Fibroblast of lung (primary cell): Measurements from ENCODE around the gene PRKCD. TPM values are rescaled to one million over a fixed set of nuclear protein-coding genes. Genes with fewer than 3 reads are reported as not detected.

ENCODE experiments used
- DNase-seq, 2 donors: peaks; one replicate each; pipeline versions ENCODE4 v3.0.0 to v3.0.0-alpha.2; 2010; ENCODE audit warnings: low read depth in 2 of 2
- H2AFZ ChIP-seq: 2 replicates; pipeline ENCODE4 v1.5.1; 2012; ENCODE audit warnings: low read length, control low read depth, inconsistent platforms
- H3K27ac ChIP-seq: 2 replicates; pipeline ENCODE4 v1.5.1; 2011; ENCODE audit warnings: low read length, control low read depth; ENCODE audit not compliant: insufficient read depth
- H3K27me3 ChIP-seq: 2 replicates; pipeline ENCODE4 v1.5.1; 2011; ENCODE audit warnings: mild to moderate bottlenecking, low read length; ENCODE audit not compliant: control insufficient read depth, insufficient read depth
- H3K36me3 ChIP-seq: 2 replicates; pipeline ENCODE4 v1.5.1; 2011; ENCODE audit warnings: low read length; ENCODE audit not compliant: control insufficient read depth, insufficient read depth
- H3K4me1 ChIP-seq: 2 replicates; pipeline ENCODE4 v1.5.1; 2011; ENCODE audit warnings: low read length; ENCODE audit not compliant: control insufficient read depth, insufficient read depth; ENCODE audit errors: extremely low read depth
- H3K4me2 ChIP-seq: 2 replicates; pipeline ENCODE4 v1.5.1; 2011; ENCODE audit warnings: low read length, control low read depth; ENCODE audit not compliant: insufficient read depth; ENCODE audit errors: extremely low read depth
- H3K4me3 ChIP-seq, 4 experiments: fragments of 200-600 bp in 1 of 4; sonication (generic) in 1 of 4; replicated peaks in 1 of 4; 2 replicates each; pipeline ENCODE4 v1.5.1; 2011 to 2016; ENCODE audit warnings: low read length in 4 of 4, low read depth in 3 of 4, mild to moderate bottlenecking in 3 of 4, control low read depth in 2 of 4, inconsistent platforms in 1 of 4, mixed read lengths in 1 of 4; ENCODE audit not compliant: insufficient read depth in 1 of 4; ENCODE audit errors: control extremely low read depth in 1 of 4
- H3K79me2 ChIP-seq: 2 replicates; pipeline ENCODE4 v1.5.1; 2012; ENCODE audit warnings: mild to moderate bottlenecking, low read length, inconsistent platforms; ENCODE audit not compliant: control insufficient read depth, insufficient read depth
- H3K9ac ChIP-seq: 2 replicates; pipeline ENCODE4 v1.5.1; 2011; ENCODE audit warnings: mild to moderate bottlenecking, low read length, control low read depth; ENCODE audit not compliant: insufficient read depth
- H3K9me3 ChIP-seq: 2 replicates; pipeline ENCODE4 v1.5.1; 2012; ENCODE audit warnings: low read depth, low read length; ENCODE audit not compliant: control insufficient read depth, insufficient read depth
- H4K20me1 ChIP-seq: 2 replicates; pipeline ENCODE4 v1.5.1; 2011; ENCODE audit warnings: low read length; ENCODE audit not compliant: control insufficient read depth, insufficient read depth; ENCODE audit errors: extremely low read depth
- CTCF ChIP-seq, 2 donors: IDR thresholded peaks in 1 of 2; conservative IDR thresholded peaks in 1 of 2; 1 replicate in 1 of 2; 2 replicates in 1 of 2; pipeline ENCODE4 v1.5.1; 2011 to 2012; ENCODE audit warnings: low read length in 2 of 2, control low read depth in 1 of 2, inconsistent platforms in 1 of 2, low read depth in 1 of 2, mild to moderate bottlenecking in 1 of 2
- EZH2 ChIP-seq: IDR thresholded peaks from 2 replicates; pipeline ENCODE4 v1.5.1; 2012; ENCODE audit warnings: low read length, control low read depth, mild to moderate bottlenecking; ENCODE audit errors: missing control alignments
- polyA plus RNA-seq, 2 donors: library from polyadenylated mRNA; depleted of rRNA in 1 of 2; stranded (reverse) in 1 of 2; unstranded in 1 of 2; fragments of >200 nt; gene quantifications; 2 replicates each; pipeline ENCODE4 v1.2.1, GENCODE V29; 2011 to 2012; ENCODE audit warnings: missing spikeins in 1 of 2
- total RNA-seq: library from RNA; depleted of rRNA; stranded (reverse); fragments of >200 nt; gene quantifications from 2 replicates; pipeline ENCODE4 v1.2.1, GENCODE V29; 2014

Gene PRKCD
- total and polyA plus RNA-seq, 2 donors (not counting 1 experiment from before 2014, with no cell fraction given) = 3.8 to 21.2 TPM

GRCh38 chr3:53216723-53217122, 55.7 kb downstream of the PRKCD start:
- no peaks in the 10 kb centered on the region for H3K4me1 ChIP-seq
- H3K9me3 ChIP-seq = no peaks in the 10 kb centered on the region
- TF ChIP-seq EZH2 = no peak
- no peak for TF ChIP-seq CTCF (conservative IDR thresholded peaks at IDR 0.05 in 1 of 2, IDR thresholded peaks at IDR 0.05 in 1 of 2; ENCODE audit: low read depth in 1 of 2, low read length in 2 of 2)
- H3K27ac ChIP-seq = no peak overlapping the region
- no peaks in the 10 kb centered on the region for H3K36me3 ChIP-seq
- no peak overlapping the region for H3K4me3 ChIP-seq
- no peak overlapping the region for H3K4me2 ChIP-seq
- DNase-seq = no peak
- no peaks in the 10 kb centered on the region for H3K79me2 ChIP-seq
- no peak overlapping the region for H3K9ac ChIP-seq
- H3K27me3 ChIP-seq = no peaks in the 10 kb centered on the region
- H4K20me1 ChIP-seq = no peaks in the 10 kb centered on the region
- no peak overlapping the region for H2AFZ ChIP-seq

- H3K9ac ChIP-seq = no peak overlapping the region
- no peak for DNase-seq
- H3K9me3 ChIP-seq = no peaks in the 10 kb centered on the region
- H3K79me2 ChIP-seq = no peaks in the 10 kb centered on the region
- H3K4me2 ChIP-seq = no peak overlapping the region
- H3K4me3 ChIP-seq = no peak overlapping the region
- no peak overlapping the region for H2AFZ ChIP-seq
- no peaks in the 10 kb centered on the region for H4K20me1 ChIP-seq
- H3K27ac ChIP-seq = no peak overlapping the region
- H3K36me3 ChIP-seq = peaks cover under 1% of the 10 kb centered on the region
- H3K27me3 ChIP-seq = no peaks in the 10 kb centered on the region
- TF ChIP-seq CTCF (conservative IDR thresholded peaks at IDR 0.05 in 1 of 2, IDR thresholded peaks at IDR 0.05 in 1 of 2; ENCODE audit: low read depth in 1 of 2, low read length in 2 of 2) (no peak), EZH2 (no peak)
- no peaks in the 10 kb centered on the region for H3K4me1 ChIP-seq
These were observed 56.2 kb downstream of the PRKCD start for GRCh38 chr3:53217175-53217574.

GRCh38 chr3:53218131-53218530, 57.1 kb downstream of the PRKCD start:
- TF ChIP-seq EZH2 (no peak), CTCF (conservative IDR thresholded peaks at IDR 0.05 in 1 of 2, IDR thresholded peaks at IDR 0.05 in 1 of 2; ENCODE audit: low read depth in 1 of 2, low read length in 2 of 2) (no peak)
- H3K4me3 ChIP-seq = no peak overlapping the region
- no peaks in the 10 kb centered on the region for H3K79me2 ChIP-seq
- no peaks in the 10 kb centered on the region for H3K4me1 ChIP-seq
- DNase-seq = no peak
- H4K20me1 ChIP-seq = no peaks in the 10 kb centered on the region
- H3K9me3 ChIP-seq = no peaks in the 10 kb centered on the region
- no peak overlapping the region for H2AFZ ChIP-seq
- H3K36me3 ChIP-seq = peaks cover 3% of the 10 kb centered on the region
- H3K27ac ChIP-seq = no peak overlapping the region
- no peaks in the 10 kb centered on the region for H3K27me3 ChIP-seq
- H3K9ac ChIP-seq = no peak overlapping the region
- H3K4me2 ChIP-seq = no peak overlapping the region
